Duodenal mucosa (tissue), 2 donors: ENCODE measurements around the gene MSI2.

Experiments used
- H3K27ac ChIP-seq: one replicate; pipeline ENCODE4 v1.7.0; 2013; ENCODE audit warnings: low read depth, low read length
- H3K27me3 ChIP-seq, 2 donors: one replicate each; pipeline ENCODE4 v1.7.0; 2013; ENCODE audit warnings: low read length in 2 of 2, control low read depth in 1 of 2; ENCODE audit not compliant: insufficient read depth in 2 of 2, control insufficient read depth in 1 of 2
- H3K36me3 ChIP-seq, 2 donors: one replicate each; pipeline ENCODE4 v1.7.0; 2013; ENCODE audit warnings: low read length in 2 of 2, control low read depth in 1 of 2; ENCODE audit not compliant: insufficient read depth in 2 of 2, control insufficient read depth in 1 of 2
- H3K4me1 ChIP-seq, 2 donors: one replicate each; pipeline ENCODE4 v1.7.0; 2013; ENCODE audit warnings: low read length in 2 of 2, control low read depth in 1 of 2; ENCODE audit not compliant: insufficient read depth in 2 of 2, control insufficient read depth in 1 of 2
- H3K4me3 ChIP-seq, 2 donors: one replicate each; pipeline ENCODE4 v1.7.0; 2013; ENCODE audit warnings: low read length in 2 of 2, low read depth in 1 of 2
- H3K9ac ChIP-seq, 2 donors: one replicate each; pipeline ENCODE4 v1.7.0; 2013; ENCODE audit warnings: low read length in 2 of 2, low read depth in 1 of 2
- H3K9me3 ChIP-seq, 2 donors: one replicate each; pipeline ENCODE4 v1.7.0; 2013; ENCODE audit warnings: low read length in 2 of 2, control low read depth in 1 of 2; ENCODE audit not compliant: control insufficient read depth in 1 of 2

The MSI2 gene

DNA sequence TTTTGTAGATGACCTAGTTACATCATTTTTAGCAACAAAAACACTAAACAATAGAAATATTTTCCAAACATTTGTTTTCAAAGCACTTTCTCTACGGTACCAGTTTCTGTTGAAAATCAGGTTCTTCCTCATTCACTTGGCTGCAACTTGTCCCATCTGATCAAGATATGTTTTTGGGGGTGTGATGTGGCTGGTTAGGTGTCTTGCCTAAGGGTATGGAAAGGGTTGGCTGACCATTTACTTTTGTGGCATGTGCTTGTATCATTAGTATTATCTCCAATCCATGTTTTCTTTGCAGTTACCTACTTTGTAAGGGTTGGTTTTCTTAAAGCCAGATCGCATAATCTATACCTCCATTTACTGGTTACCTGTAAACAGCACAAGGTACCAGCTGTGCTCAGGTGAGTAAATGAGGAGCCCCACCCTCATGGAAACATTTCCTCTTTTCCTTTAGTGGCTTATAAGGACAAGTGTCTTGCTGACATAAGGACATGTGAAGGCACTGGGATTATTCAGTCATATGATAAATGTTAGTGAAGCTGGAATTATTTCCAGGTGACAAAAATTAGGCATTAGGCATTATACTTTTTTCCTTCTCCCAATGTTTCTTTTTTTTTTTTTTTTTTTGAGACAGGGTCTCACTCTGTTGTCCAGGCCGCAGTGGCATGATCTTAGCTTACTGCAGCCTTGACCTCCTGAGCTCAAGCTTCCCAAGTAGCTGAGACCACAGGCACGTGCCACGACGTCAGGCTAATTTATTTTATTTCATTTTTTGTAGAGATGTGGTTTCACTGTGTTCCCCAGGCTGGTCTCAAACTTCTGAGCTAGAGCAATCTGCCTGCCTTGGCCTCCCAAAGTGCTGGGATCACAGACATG is 326.8 kb downstream of the MSI2 start:
- Histone ChIP-seq H3K27me3 (no peaks in the 10 kb centered on the region), H3K9me3 (no peaks in the 10 kb centered on the region), H3K36me3 (no peaks in the 10 kb centered on the region), H3K9ac (no peak overlapping the region), H3K4me1 (peaks cover 0 to 4% of the 10 kb centered on the region in 2 donors), H3K27ac (no peak overlapping the region), H3K4me3 (no peak overlapping the region)

DNA sequence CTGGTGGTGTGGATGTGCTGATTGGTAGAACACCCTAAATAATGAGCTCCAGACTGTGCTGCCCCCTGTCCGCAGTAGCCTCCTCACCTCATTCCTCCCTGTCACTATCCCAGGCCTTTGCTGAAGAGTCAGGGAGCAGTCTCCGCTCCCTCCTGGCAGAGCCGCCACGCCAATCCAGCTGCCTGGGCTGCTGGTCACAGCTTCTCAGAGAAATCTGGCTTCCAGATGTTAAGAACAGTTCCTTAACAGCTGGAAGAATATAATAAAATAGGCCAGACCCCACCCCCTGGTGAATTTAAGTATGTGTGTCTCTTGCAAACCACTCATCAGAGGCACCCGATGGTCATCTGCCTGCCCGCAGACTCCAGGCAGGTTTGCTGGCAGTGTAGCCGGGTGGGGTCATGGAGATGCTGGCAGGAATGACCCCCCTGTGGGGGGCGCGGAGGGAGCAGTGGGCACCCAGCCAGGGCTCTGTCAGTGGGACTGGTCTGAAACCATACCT is 327.8 kb downstream of the MSI2 start:
- no peak overlapping the region for H3K9ac ChIP-seq
- H3K27me3 ChIP-seq, result no peaks in the 10 kb centered on the region
- H3K9me3 ChIP-seq, result no peaks in the 10 kb centered on the region
- no peak overlapping the region for H3K4me3 ChIP-seq
- no peaks in the 10 kb centered on the region for H3K4me1 ChIP-seq
- H3K27ac ChIP-seq, result no peak overlapping the region
- no peaks in the 10 kb centered on the region for H3K36me3 ChIP-seq

DNA sequence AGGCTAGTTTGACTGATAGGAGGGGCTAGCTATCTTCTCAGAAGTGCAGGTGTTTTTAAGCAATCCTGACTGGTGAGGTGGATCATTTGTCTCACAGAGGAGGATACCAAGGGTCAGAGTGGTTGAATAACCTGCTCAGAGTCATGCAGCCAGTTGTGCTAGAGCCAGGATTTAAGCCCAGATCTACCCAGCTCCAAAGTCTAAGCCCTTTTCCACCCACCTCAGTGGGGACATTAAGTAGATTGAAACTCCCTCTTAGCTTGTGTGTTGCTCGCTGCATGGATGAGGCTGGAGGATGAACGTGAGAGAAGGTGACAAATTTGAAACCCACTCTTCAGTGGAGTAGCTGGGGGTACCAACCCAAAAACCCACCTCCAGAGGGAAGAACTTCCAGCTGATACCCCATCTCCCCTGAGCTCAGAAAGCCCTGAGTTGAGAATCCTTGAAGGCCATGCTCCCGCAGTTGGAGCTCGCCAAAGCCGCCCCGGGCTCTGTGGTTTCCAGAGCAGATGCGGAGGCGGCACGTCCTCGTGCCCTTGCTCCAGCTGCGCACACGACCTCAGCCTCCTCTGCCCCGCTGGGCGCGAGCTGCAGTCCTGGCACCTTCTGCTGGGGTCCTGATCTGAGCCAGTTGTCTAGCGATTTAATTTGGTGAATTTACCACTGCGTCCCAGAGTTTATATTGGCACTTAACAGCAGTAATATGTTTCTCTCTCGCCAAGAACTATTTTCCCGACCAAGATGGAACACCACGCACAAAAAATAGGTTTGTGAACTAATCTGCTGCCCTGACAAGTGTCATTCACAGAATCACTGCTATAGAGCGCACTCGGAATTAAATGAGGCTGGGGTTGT is 329.2 kb downstream of the MSI2 start:
- no peak overlapping the region for H3K27ac ChIP-seq
- no peaks in the 10 kb centered on the region for H3K36me3 ChIP-seq
- no peak overlapping the region for H3K9ac ChIP-seq
- no peaks in the 10 kb centered on the region for H3K27me3 ChIP-seq
- no peaks in the 10 kb centered on the region for H3K9me3 ChIP-seq
- H3K4me3 ChIP-seq, result no peak overlapping the region
- H3K4me1 ChIP-seq, result no peaks in the 10 kb centered on the region

DNA sequence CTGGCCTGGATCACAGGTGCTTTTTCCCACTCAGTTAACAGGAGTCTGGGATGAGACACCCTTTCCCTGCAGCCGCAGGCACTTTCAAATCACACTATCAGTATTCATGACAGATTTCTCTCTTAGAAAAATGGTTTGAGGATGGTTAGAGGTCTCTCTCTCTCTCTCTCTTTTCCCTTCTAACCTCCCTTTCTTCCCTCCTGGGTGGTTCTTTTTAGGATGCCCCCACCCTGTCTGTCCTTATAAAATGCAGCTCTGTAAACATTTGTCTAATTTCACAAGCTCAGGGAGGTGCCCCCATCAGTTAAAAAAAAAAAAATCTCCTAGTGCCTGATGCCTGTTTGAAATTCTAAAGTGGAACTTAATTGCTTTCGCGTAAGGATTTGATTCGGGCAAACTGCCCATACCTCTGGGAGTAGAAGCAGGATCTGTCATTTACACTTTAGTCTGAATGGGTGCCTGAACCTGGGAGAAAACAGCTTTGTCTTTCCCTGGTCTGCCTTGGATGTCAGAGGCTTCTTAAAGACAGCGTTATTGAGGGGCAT is 329.9 kb downstream of the MSI2 start:
- Histone ChIP-seq H3K36me3 (no peaks in the 10 kb centered on the region), H3K27ac (no peak overlapping the region), H3K9ac (no peak overlapping the region), H3K4me3 (no peak overlapping the region), H3K9me3 (no peaks in the 10 kb centered on the region), H3K27me3 (no peaks in the 10 kb centered on the region), H3K4me1 (no peaks in the 10 kb centered on the region)

DNA sequence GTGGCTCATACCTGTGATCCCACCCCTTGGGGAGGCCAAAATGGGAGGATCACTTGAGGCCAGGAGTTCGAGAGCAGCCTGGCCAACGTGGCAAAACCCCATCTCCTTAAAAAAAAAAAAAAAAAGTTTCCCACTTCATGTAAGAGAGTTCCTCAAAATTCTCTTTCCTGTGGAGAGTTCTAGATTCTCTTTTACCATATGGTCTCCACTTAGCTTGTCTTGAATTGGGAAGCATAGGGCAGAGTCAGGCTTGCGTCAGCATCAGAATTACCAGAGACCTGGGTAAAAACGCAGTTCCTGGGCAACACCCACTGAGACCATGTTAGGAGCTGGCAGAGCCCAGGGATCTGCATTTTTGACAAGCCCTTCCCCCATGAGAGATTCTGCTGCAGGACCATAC is 330.4 kb downstream of the MSI2 start:
- Histone ChIP-seq H3K4me1 (no peaks in the 10 kb centered on the region), H3K27ac (no peak overlapping the region), H3K9me3 (no peaks in the 10 kb centered on the region), H3K27me3 (no peaks in the 10 kb centered on the region), H3K36me3 (no peaks in the 10 kb centered on the region), H3K4me3 (no peak overlapping the region), H3K9ac (no peak overlapping the region)

DNA sequence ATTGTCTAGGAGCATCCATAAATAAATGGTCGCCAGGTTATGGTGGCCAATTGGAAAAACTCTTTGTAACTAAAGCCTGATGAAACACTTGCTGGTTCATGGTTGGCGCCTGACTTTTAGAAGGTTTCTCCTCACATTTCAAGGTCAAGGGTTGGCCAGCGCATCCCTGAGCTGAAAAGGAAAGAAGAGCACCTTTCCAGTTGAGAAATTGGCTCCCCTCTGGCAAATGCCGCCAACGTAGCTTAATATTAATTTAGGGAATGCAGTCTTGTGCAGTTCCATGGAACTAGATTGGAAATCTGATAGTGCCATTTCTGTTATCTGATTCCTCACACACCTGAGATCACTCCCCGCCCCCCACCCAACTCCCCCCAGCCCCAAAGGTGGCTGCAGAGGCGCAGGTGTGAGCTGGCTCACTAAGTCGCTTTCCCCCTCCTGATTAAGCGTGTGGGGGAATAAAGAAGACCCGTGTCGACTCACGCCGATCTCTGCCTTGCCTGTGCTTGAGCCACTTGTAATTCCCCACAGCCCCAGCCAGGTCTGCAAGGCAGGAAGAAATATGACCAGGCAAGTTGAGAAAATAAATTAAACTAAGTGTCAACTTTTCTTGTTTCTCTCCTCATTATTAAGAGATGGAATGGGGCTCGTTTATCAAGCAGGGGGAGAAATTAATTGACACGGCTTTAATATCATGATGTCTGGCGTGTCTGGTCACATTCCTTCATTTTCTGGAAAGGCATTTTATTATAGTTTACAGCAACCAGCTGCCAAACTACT is 331.1 kb downstream of the MSI2 start:
- no peaks in the 10 kb centered on the region for H3K4me1 ChIP-seq
- H3K27ac ChIP-seq, result no peak overlapping the region
- H3K27me3 ChIP-seq, result no peaks in the 10 kb centered on the region

DNA sequence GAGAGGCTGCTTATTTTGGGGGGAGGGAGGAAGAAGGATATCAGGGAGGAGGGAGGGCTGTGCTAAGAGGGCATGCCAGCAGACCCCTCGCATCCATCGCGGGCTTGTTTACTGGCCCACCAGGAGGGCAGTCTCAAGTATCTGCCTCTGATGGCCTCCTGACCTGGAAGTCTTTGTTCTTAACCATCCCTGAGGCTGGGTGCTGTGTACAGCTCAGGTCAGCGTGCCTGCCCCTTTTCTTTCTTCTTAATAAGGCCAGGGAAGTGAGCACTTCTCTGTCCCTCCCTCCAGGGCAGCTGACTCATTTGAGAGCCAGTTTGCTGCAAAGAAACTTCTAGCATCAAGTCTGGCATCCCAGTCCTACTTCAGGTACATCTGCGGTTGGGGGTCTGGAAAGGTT is 331.8 kb downstream of the MSI2 start:
- no peak overlapping the region for H3K27ac ChIP-seq
- no peaks in the 10 kb centered on the region for H3K4me1 ChIP-seq
- no peaks in the 10 kb centered on the region for H3K9me3 ChIP-seq

More for the DNA sequence above, 331.1 kb downstream of the MSI2 start:
- H3K9me3 ChIP-seq, result no peaks in the 10 kb centered on the region
- no peaks in the 10 kb centered on the region for H3K36me3 ChIP-seq
- no peak overlapping the region for H3K4me3 ChIP-seq
- H3K9ac ChIP-seq, result no peak overlapping the region

DNA sequence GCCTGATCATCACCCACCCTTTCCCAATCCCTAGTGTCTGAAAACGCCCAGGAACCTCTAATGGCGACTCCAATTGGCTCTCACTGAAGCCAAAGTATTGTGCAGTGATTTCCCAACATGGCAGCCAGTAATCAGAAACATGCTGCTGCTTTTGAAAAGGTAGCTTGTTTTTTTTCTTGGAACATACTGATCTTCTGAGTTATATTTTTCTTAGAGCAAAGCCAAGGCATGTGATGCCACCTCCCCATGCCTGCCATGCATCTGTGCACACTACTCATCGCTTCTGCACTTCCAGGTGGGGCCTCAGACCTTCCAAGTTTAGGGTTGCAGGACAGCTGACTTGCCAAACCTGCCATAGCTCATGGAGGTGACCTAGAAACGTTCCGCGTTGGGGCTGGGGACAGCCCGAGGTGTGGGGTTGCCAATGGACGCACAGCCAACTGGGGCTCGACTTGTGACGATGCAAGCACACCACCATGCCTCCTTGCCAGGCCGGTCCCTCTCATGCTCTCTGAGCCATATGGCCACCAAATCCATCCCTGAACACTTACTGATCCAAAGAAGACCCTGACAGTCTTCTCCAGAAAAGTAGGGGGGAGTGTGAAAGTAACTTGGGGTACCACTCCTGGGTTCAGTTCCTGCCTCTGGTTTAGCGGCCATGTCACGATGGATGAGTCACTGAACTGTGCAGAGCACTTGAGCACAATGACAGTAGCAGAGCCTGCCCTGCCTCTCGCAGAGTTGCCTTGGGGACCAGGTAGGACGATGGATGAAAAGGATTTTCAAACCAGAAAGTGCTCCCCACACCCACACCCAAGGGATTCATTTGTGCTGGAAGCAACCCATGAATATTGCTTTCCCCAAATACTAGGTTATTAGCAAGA is 333.1 kb downstream of the MSI2 start:
- Histone ChIP-seq H3K4me3 (no peak overlapping the region), H3K9me3 (no peaks in the 10 kb centered on the region), H3K9ac (no peak overlapping the region), H3K4me1 (no peaks in the 10 kb centered on the region), H3K27me3 (no peaks in the 10 kb centered on the region), H3K36me3 (no peaks in the 10 kb centered on the region), H3K27ac (no peak overlapping the region)

More for the DNA sequence above, 331.8 kb downstream of the MSI2 start:
- Histone ChIP-seq H3K27me3 (no peaks in the 10 kb centered on the region), H3K9ac (no peak overlapping the region), H3K4me3 (no peak overlapping the region), H3K36me3 (no peaks in the 10 kb centered on the region)
